Hepatocyte (in vitro differentiated cells): ENCODE measurements around the gene GLI2.

Source experiments
- CTCF ChIP-seq: fragments of 200-600 bp; sonication (generic); IDR thresholded peaks from 2 replicates; pipeline ENCODE4 v1.5.1; 2016; ENCODE audit warnings: antibody characterized with exemption, mild to moderate bottlenecking; ENCODE audit not compliant: poor library complexity
- EZH2 ChIP-seq: fragments of 200-600 bp; sonication (generic); IDR thresholded peaks from 2 replicates; pipeline ENCODE4 v1.6.1; 2016; ENCODE audit warnings: antibody characterized with exemption, mild to moderate bottlenecking, borderline replicate concordance
- EZH2phosphoT487 ChIP-seq: fragments of 200-600 bp; sonication (generic); IDR thresholded peaks from one replicate; pipeline ENCODE4 v1.6.1; 2018; ENCODE audit warnings: antibody characterized with exemption, mild to moderate bottlenecking, low read depth, moderate library complexity; ENCODE audit not compliant: unreplicated experiment, severe bottlenecking

- TF ChIP-seq CTCF (no peak), EZH2phosphoT487 (no peak), EZH2 (no peak)
Measured at GRCh38 chr2:120687210-120687609, 48.5 kb upstream of the GLI2 start.
